GM18868 (cell line): ENCODE data around the gene PSMA5.

Source experiments
- ATAC-seq: cut with Tn5 transposase; IDR thresholded peaks from one replicate; pipeline ENCODE4 v1.9.1; 2021; ENCODE audit warnings: mild to moderate bottlenecking, moderate library complexity; ENCODE audit not compliant: unreplicated experiment

PSMA5 gene

DNA sequence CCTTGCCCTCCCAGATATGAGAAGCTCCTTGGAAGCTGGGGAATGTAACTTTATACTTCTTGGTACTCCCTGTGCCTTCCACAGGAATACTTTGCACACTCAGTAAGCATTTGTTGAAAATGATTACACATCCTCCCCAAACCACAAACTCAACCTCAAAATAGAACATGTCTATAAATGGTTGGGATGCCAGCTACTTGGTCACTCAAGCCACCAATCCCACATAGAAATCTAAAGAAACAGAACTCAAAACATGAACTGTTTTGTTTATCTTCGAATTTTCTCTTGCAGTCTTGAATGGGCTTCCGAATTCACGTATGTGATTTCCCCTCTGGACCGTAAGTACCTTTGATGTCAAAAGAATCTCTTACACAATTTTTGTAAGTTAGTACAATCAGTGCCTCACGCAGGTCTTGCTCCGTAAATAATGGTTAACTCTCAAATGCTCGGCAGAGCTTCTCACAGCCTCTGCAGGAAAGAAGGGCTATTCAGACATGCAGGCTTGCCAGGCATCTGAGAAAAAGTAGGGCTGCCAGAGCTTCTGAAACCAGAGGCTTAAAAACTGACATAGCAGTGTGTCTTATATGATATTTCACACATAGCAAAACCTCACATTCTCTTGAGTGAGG is 55.4 kb downstream of the PSMA5 start:
- ATAC-seq: no peak

DNA sequence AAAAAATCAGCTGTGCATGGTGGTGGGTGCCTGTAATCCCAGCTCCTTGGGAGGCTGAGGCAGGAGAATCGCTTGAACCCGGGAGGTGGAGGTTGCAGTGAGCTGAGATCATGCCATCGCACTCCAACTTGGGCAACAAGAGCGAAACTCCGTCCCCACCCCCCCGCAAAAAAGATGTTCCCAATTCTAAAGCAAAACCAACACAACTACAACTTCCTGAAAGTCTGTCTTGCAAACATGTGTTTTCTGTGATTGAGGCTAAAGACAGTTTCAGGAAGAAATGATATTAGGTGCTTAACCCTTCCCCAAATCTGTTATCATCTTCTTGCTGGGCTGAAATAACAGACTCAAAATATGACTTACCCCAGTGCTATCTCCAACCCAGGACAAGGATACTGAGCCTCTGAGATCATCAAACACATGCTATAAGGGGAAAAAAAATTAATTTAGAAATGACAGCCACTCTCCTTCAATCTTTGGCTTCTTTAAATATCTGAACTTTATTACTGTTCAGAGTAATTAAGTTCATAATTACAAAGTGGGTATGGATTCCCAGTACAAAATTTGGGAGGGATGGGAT is 57.0 kb downstream of the PSMA5 start:
- no peak for ATAC-seq

- ATAC-seq: no peak
Observed at GRCh38 chr1:109368464-109368863, 57.8 kb downstream of the PSMA5 start.

DNA sequence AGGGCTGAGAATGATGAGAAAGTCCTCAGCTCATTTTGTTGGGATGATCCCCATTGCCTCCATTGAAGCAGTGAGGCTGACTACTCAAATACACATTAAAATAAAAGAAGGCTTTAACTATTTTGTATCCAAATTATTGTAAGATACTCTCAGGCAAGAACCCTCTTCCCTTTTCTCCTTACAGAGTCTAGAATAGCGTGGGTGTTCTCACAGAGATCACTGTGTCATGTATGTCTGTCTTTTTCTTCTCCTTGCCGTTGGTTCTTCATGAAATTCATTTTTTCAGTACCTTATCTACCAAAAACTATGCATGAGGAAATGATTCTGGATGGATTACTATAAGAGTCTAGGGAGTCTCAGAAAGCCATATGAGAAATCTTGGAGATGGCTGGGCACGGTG is 58.6 kb downstream of the PSMA5 start:
- ATAC-seq: no peak

DNA sequence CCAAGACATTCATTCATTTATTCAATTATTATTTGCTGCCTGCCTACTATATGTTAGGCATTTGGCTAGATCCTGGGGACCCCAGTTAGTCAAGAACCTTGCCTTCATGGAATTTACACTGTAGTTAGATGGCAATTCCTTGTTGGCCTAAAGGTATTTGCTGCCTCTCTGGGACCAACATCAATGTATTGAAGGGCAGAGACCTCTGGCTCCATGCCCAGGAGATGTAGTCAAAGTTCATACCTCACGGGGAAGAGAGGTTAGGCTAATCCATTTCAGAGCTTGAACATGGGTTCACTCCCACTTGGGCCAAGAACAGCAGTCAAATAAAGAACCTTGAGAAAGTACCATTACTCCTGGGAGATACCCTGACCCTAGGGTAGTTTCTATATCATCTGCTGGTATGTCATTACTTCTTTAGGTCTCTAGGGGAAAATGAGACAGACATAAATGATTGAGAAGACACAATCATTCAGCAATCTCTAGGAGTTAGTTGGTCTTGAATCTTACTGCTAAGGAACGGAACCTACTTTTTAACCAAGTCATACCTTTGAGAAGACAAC is 60.5 kb downstream of the PSMA5 start:
- peak; percentile 52 for ATAC-seq

GRCh38 chr1:109361649-109362048 is 64.6 kb downstream of the PSMA5 start:
- no peak for ATAC-seq

- ATAC-seq: no peak
Observed at GRCh38 chr1:109361069-109361468, 65.2 kb downstream of the PSMA5 start.

- ATAC-seq: no peak
Observed at GRCh38 chr1:109357616-109358015, 68.6 kb downstream of the PSMA5 start.

GRCh38 chr1:109356915-109357314 is 69.3 kb downstream of the PSMA5 start:
- no peak for ATAC-seq

GRCh38 chr1:109356505-109356904 is 69.7 kb downstream of the PSMA5 start:
- ATAC-seq: no peak

- no peak for ATAC-seq
Observed at GRCh38 chr1:109354929-109355328, 71.3 kb downstream of the PSMA5 start.

DNA sequence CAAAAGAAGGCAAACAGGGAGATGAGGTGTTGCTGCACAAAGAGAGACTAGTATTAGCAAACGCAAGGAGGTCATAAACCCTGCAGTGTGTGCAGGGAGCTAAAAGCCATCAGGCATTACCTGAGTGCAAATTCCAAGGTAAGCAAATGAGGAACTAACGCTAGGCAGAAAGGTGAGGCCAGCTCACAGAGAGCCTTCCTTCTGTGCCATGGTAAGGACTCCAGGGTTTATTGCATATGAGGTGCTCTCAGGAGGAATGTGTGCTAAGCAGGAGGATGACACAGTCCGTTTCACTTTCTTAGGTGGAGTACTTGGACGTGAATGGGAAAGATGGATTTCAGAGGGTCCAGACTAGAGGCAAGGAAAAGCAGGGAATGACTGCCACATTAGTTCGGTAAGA is 74.8 kb downstream of the PSMA5 start:
- ATAC-seq: no peak

DNA sequence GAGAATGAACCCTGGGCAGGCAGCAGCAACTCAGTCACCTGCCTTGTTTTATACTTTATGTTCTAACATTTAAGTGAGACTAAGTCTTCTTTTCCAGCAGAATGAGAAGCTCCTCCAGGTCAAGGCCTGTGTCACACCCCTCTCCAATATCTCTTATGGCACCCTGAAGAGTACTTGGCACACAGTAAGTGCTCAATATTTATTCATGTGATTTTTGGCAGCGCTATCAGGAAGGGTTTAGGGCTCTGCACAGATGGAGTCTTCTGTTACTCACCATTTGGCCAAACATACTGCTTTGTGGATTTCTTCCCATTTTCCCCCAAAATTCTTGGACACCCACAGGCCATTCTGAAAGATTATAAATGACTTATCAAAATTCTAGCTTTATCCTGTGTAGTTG is 75.6 kb downstream of the PSMA5 start:
- no peak for ATAC-seq

DNA sequence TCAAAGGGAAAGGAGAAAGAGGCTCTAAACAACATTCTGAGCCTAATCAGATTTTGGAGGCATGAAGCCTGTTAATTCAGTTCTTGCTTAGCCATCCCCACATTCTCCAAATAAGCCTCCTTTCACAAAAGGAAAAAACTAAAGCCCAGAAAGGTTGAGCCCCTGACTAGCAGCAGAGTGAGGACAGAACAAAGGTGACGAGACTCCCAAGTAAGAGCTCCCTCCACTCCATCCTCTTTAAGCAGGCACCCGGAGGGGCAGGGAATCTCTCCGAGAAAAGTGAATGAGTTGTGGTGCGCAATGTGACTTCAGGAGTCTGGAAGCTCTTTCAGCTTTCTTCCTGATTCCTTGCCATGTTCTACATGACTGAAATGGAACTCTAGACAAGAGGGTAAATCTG is 76.1 kb downstream of the PSMA5 start:
- ATAC-seq: no peak
